ENCODE data around the gene PRLHR.

Gene PRLHR

GRCh38 chr10:118595598-118596425, at the start of gene PRLHR:
Gene PRLHR (minus strand): TSS chr10:118595648. CDS start chr10:118595244, 404 bp downstream.
- DNase-seq = peak in 1 of 2 donors; percentile 63

GRCh38 chr10:118642228-118642627, 46.8 kb upstream of the PRLHR start:
- Histone ChIP-seq H3K27me3 (peaks cover 0 to 6% of the 10 kb centered on the region in 2 donors), H3K27ac (no peak overlapping the region), H3K4me3 (no peak overlapping the region), H3K4me1 (no peaks in the 10 kb centered on the region), H3K9me3 (peaks cover 0 to 4% (median 0%) of the 10 kb centered on the region in 3 donors), H3K36me3 (no peaks in the 10 kb centered on the region)
- no peak for DNase-seq
- intact Hi-C loops (cut with DNase I; ENCODE audit: low total_unique reads) = no loop called here
- no peak for TF ChIP-seq CTCF (IDR thresholded peaks at IDR 0.05)

More at GRCh38 chr10:118595598-118596425, at the start of gene PRLHR:
- intact Hi-C loops (cut with DNase I; ENCODE audit: low total_unique reads) = no loop called here
- Histone ChIP-seq H3K9me3 (peaks cover 0 to 15% (median 7%) of the 10 kb centered on the region in 3 donors), H3K4me1 (peaks cover 0 to 12% (median 0%) of the 10 kb centered on the region in 4 donors), H3K27me3 (peaks cover 7 to 75% of the 10 kb centered on the region in 2 donors), H3K27ac (no peak within 1 kb of the TSS), H3K4me3 (no peak within 1 kb of the TSS), H3K36me3 (no peaks in the 10 kb centered on the region)
- no peak for TF ChIP-seq CTCF (IDR thresholded peaks at IDR 0.05)

- TF ChIP-seq CTCF (IDR thresholded peaks at IDR 0.05) = no peak
- no peak overlapping the region for H3K4me3 ChIP-seq
- peaks cover 0 to 6% of the 10 kb centered on the region in 2 donors for H3K27me3 ChIP-seq
- intact Hi-C loops (cut with DNase I; ENCODE audit: low total_unique reads) = no loop called here
- no peaks in the 10 kb centered on the region for H3K4me1 ChIP-seq
- DNase-seq = no peak
- H3K36me3 ChIP-seq = no peaks in the 10 kb centered on the region
- H3K9me3 ChIP-seq = peaks cover 0 to 10% (median 0%) of the 10 kb centered on the region in 3 donors
- no peak overlapping the region for H3K27ac ChIP-seq
These were observed 43.2 kb upstream of the PRLHR start for GRCh38 chr10:118638680-118639079.

GRCh38 chr10:118635674-118636402, 40.4 kb upstream of the PRLHR start:
- TF ChIP-seq CTCF (IDR thresholded peaks at IDR 0.05) = no peak
- no peak for DNase-seq
- Histone ChIP-seq H3K9me3 (peaks cover 0 to 6% (median 0%) of the 10 kb centered on the region in 3 donors), H3K27me3 (peaks cover 0 to under 1% of the 10 kb centered on the region in 2 donors), H3K4me1 (no peaks in the 10 kb centered on the region), H3K27ac (no peak overlapping the region), H3K36me3 (no peaks in the 10 kb centered on the region), H3K4me3 (no peak overlapping the region)
- intact Hi-C loops (cut with DNase I; ENCODE audit: low total_unique reads) = no loop called here

- no peak for DNase-seq
- intact Hi-C loops (cut with DNase I; ENCODE audit: low total_unique reads) = no loop called here
- no peak for TF ChIP-seq CTCF (IDR thresholded peaks at IDR 0.05)
- no peak overlapping the region for H3K27ac ChIP-seq
- H3K27me3 ChIP-seq = no peaks in the 10 kb centered on the region
- peaks cover 0 to 6% (median 0%) of the 10 kb centered on the region in 3 donors for H3K9me3 ChIP-seq
- H3K4me1 ChIP-seq = peaks cover 0 to 11% (median 2%) of the 10 kb centered on the region in 4 donors
- H3K4me3 ChIP-seq = no peak overlapping the region
- H3K36me3 ChIP-seq = no peaks in the 10 kb centered on the region
These were observed 38.3 kb upstream of the PRLHR start for GRCh38 chr10:118633786-118634185.

Measured in tibial artery (tissue), 4 donors.